Stomach (tissue), 4 donors: ENCODE results near the gene GPN2.

ENCODE experiments used
- EP300 ChIP-seq: sonication (generic); formaldehyde crosslinking; IDR thresholded peaks from one replicate; pipeline ENCODE4 v1.6.1; 2017; ENCODE audit warnings: antibody characterized with exemption
- POLR2A ChIP-seq, 4 donors: fragments of 450-650 bp; IDR thresholded peaks; one replicate each; pipeline ENCODE4 v1.6.1; 2016; ENCODE audit warnings: antibody characterized with exemption in 4 of 4, control low read depth in 2 of 4, mild to moderate bottlenecking in 1 of 4, moderate library complexity in 1 of 4
- POLR2AphosphoS5 ChIP-seq, 3 donors: sonication (generic); formaldehyde crosslinking; IDR thresholded peaks; one replicate each; pipeline ENCODE4 v1.6.1; 2016; ENCODE audit warnings: antibody characterized with exemption in 3 of 3
- TF ChIP-seq, protein P1 (sequence below), 7 experiments: fragments of 450-650 bp in 4 of 7; fragments of 200-600 bp in 3 of 7; sonication (generic) in 3 of 7; IDR thresholded peaks; one replicate each; pipeline ENCODE4 v1.5.1; 2016 to 2019; ENCODE audit warnings: antibody characterized with exemption in 7 of 7, control low read depth in 2 of 7, mild to moderate bottlenecking in 1 of 7

DNA sequence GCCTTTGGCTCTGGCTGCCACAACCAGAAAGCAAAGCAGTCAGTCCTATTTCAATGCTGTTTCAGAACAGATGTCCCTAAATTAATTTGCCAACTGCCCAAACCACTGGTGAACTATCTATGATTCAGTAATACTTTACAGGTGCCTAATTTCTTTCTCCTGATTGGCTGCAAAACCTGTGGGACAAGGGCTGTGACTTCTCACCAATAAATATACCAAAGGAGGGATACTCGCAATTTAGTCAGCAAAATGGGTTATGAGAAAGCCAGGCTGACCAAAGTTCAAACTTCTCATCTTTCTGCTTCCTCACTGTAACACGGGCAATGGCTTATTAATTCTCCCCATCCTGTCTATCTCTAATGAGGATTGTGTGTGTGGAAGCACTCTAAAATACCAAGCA is 12.8 kb downstream of the GPN2 start:
- TF ChIP-seq EP300 (no peak), POLR2AphosphoS5 (IDR thresholded peaks at IDR 0.05) (no peak), POLR2A (IDR thresholded peaks at IDR 0.05) (no peak)
- TF ChIP-seq, protein P1, sequence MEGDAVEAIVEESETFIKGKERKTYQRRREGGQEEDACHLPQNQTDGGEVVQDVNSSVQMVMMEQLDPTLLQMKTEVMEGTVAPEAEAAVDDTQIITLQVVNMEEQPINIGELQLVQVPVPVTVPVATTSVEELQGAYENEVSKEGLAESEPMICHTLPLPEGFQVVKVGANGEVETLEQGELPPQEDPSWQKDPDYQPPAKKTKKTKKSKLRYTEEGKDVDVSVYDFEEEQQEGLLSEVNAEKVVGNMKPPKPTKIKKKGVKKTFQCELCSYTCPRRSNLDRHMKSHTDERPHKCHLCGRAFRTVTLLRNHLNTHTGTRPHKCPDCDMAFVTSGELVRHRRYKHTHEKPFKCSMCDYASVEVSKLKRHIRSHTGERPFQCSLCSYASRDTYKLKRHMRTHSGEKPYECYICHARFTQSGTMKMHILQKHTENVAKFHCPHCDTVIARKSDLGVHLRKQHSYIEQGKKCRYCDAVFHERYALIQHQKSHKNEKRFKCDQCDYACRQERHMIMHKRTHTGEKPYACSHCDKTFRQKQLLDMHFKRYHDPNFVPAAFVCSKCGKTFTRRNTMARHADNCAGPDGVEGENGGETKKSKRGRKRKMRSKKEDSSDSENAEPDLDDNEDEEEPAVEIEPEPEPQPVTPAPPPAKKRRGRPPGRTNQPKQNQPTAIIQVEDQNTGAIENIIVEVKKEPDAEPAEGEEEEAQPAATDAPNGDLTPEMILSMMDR (IDR thresholded peaks at IDR 0.05), result no peak
